ENCODE data around the gene EGFR. TPM values are rescaled to one million over a fixed set of nuclear protein-coding genes. Genes with fewer than 3 reads are reported as not detected.

The EGFR gene
- polyA plus RNA-seq, 1 donor from 2014 or later, result 0.22 TPM

GRCh38 chr7:55026086-55026790 lies 7.4 kb downstream of the EGFR start:
- H3K9ac ChIP-seq (ENCODE audit: low read length), result no peak overlapping the region
- no peak for TF ChIP-seq TAF1 (IDR thresholded peaks at IDR 0.05; ENCODE audit: low read depth)
- TF ChIP-seq CTCF (IDR thresholded peaks at IDR 0.05; ENCODE audit: poor library complexity, severe bottlenecking), result no peak
- no peak for TF ChIP-seq REST (IDR thresholded peaks at IDR 0.05; ENCODE audit: borderline replicate concordance)
- TF ChIP-seq POLR2AphosphoS5 (IDR thresholded peaks at IDR 0.05), result no peak
- no peak for TF ChIP-seq MXI1 (conservative IDR thresholded peaks at IDR 0.05; ENCODE audit: poor library complexity, severe bottlenecking)
- no peak for TF ChIP-seq EZH2 (IDR thresholded peaks at IDR 0.05; ENCODE audit: borderline replicate concordance, insufficient read depth, low read length, poor library complexity, severe bottlenecking)
- no peak for TF ChIP-seq EP300 (conservative IDR thresholded peaks at IDR 0.05; ENCODE audit: poor library complexity, severe bottlenecking)
- TF ChIP-seq RAD21 (conservative IDR thresholded peaks at IDR 0.05), result no peak
- TF ChIP-seq SMC3 (conservative IDR thresholded peaks at IDR 0.05; ENCODE audit: poor library complexity), result no peak
- no peak overlapping the region for H2AFZ ChIP-seq (ENCODE audit: low read depth, low read length)
- no peak overlapping the region for H3K4me3 ChIP-seq (ENCODE audit: low read length)
- no peaks in the 10 kb centered on the region for H3K9me3 ChIP-seq (ENCODE audit: low read length)
- peaks cover 3% of the 10 kb centered on the region for H3K27me3 ChIP-seq (ENCODE audit: insufficient read depth, low read depth, low read length)
- H3K79me2 ChIP-seq (replicated peaks; ENCODE audit: insufficient read depth, low read length), result no peaks in the 10 kb centered on the region
- H3K4me2 ChIP-seq (ENCODE audit: low read length), result no peak overlapping the region
- no peaks in the 10 kb centered on the region for H4K20me1 ChIP-seq (ENCODE audit: insufficient read depth)
- H3K36me3 ChIP-seq (ENCODE audit: insufficient read depth, low read length), result no peaks in the 10 kb centered on the region
- no peak overlapping the region for H3K27ac ChIP-seq (ENCODE audit: low read length)
- H3F3A ChIP-seq (ENCODE audit: insufficient read depth, low read length, poor library complexity, severe bottlenecking), result no peaks in the 10 kb centered on the region
- no peaks in the 10 kb centered on the region for H3K9me2 ChIP-seq (ENCODE audit: insufficient read depth, low read length)

- no peaks in the 10 kb centered on the region for H3K9me2 ChIP-seq (ENCODE audit: insufficient read depth, low read length)
- no peak overlapping the region for H3K4me2 ChIP-seq (ENCODE audit: low read length)
- H3K27ac ChIP-seq (ENCODE audit: low read length), result no peak overlapping the region
- no peaks in the 10 kb centered on the region for H3F3A ChIP-seq (ENCODE audit: insufficient read depth, low read length, poor library complexity, severe bottlenecking)
- no peaks in the 10 kb centered on the region for H4K20me1 ChIP-seq (ENCODE audit: insufficient read depth)
- no peak overlapping the region for H2AFZ ChIP-seq (ENCODE audit: low read depth, low read length)
- H3K27me3 ChIP-seq (ENCODE audit: insufficient read depth, low read depth, low read length), result no peaks in the 10 kb centered on the region
- no peak overlapping the region for H3K9ac ChIP-seq (ENCODE audit: low read length)
- H3K4me3 ChIP-seq (ENCODE audit: low read length), result no peak overlapping the region
- H3K79me2 ChIP-seq (replicated peaks; ENCODE audit: insufficient read depth, low read length), result no peaks in the 10 kb centered on the region
- no peaks in the 10 kb centered on the region for H3K9me3 ChIP-seq (ENCODE audit: low read length)
- no peaks in the 10 kb centered on the region for H3K36me3 ChIP-seq (ENCODE audit: insufficient read depth, low read length)
- TF ChIP-seq MXI1 (conservative IDR thresholded peaks at IDR 0.05; ENCODE audit: poor library complexity, severe bottlenecking) (no peak), POLR2AphosphoS5 (IDR thresholded peaks at IDR 0.05) (no peak), CTCF (IDR thresholded peaks at IDR 0.05; ENCODE audit: poor library complexity, severe bottlenecking) (no peak), EZH2 (IDR thresholded peaks at IDR 0.05; ENCODE audit: borderline replicate concordance, insufficient read depth, low read length, poor library complexity, severe bottlenecking) (no peak)
Observed at GRCh38 chr7:55026867-55027490, 8.2 kb downstream of the EGFR start.

All from neural cell (in vitro differentiated cells).